Dedifferentiated amniotic fluid mesenchymal stem cell (primary cell): ENCODE results near the gene ADTRP.
A peak's percentile ranks its signal among the peaks of the same experiment; 100 is the strongest.
"Not testable (repeated sequence)": the region's sequence is repeated elsewhere in the genome, so short reads cannot be mapped to it uniquely, and the experiment has no call there.

Experiments
- DNase-seq: peaks from one replicate; pipeline ENCODE4 v3.0.0-alpha.2; 2016; ENCODE audit errors: extremely low spot score

ADTRP gene

GRCh38 chr6:11699576-11699975 is 79.0 kb downstream of the ADTRP start:
- no peak for DNase-seq

DNA sequence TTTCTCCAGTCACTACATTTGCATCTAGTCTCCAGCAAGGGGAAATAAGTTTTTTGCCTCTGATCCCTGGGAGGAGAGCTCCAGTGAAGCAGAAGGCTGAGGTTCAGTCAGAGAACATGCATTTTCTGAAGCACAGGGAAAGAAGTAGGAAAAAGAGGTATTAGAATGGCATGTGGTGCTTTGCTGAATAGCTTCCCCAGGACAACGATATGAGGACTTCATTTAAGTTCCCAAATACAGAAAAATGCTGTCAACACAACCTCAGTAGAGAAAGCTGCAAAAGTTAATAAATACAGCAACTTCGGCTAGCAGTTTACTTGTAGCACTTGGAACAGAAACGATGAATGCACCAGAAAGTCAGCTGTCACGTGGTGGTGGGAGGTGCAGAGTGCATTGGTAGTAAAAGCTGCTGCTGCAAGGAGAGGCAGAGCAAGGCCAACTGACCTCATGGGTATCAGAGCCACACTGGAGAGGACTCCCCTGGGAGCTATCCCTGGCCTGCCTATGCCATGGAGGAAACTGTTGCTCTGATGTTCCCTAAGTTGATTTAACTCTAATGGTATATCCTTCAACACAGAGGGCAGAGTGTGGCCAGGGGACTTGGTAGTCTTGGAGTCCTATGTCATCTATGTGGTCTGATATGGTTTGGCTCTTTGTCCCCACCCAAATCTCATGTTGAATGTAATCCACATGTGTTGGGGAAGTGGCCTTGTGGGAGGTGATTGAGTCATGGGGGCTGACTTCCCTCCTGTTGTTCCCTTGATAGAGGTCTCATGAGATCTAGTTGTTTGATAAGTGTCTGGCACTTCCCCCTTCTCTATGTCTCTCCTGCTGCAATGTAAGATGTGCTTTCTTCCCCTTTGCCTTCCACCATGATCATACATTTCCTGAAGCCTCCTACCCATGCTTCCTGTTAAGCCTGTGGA is 85.9 kb downstream of the ADTRP start:
- no peak for DNase-seq

DNA sequence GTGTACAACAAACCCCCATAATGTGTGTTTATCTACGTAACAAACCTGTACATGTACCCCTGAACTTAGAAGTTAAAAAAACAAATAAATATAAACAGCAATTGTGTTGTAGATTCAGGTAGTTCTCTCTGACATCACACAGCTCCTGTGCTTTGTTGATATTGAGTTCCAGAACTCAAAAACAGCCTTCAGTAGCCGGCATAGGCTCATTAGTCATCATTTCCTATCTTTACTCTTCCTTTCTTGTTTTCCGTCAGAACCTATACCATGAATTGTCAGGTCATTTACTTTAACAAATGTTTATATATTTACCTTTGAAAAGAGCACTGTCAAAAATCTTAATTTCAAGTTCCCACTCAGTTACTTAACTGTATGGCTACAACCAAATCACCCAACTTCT is 88.8 kb downstream of the ADTRP start:
- no peak for DNase-seq

- not testable (repeated sequence) for DNase-seq
Observed at GRCh38 chr6:11689400-11689799, 89.2 kb downstream of the ADTRP start.

DNA sequence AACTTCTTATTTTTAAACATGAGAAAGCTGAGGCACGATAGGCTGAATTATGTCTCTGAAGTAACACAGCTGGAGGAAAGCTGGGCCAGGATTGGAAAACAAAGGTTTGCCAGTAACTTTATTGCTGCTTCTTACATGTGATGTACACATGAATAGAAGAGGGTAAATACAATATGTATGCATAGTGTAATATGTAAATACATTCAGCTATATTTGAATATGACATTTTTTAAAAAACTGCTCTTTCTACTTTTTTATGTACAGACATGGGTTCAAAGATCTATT is 90.2 kb downstream of the ADTRP start:
- no peak for DNase-seq

GRCh38 chr6:11685481-11686093 is 93.0 kb downstream of the ADTRP start:
- peak; percentile 19 for DNase-seq

- DNase-seq: no peak
Observed at GRCh38 chr6:11684901-11685480, 93.6 kb downstream of the ADTRP start.

GRCh38 chr6:11683871-11684270 is 94.7 kb downstream of the ADTRP start:
- no peak for DNase-seq

DNA sequence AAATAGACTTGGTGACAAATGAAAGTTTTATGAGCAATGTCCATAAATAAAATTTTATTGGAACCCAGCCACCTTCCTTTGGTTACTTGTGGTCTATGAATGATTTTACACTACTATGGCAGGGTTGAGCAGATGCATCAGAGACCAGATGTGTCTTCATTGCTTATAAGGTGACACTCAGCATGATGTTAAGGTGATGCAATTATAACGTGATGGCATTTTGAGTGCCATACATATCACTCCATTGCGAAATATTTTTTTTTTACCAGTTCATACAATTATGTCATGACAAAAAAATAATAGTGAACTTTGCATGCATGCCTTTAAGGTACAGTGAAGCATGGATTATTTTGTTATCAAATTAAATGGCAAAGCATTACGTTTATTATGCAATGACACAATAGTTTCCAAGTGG is 96.0 kb downstream of the ADTRP start:
- no peak for DNase-seq

DNA sequence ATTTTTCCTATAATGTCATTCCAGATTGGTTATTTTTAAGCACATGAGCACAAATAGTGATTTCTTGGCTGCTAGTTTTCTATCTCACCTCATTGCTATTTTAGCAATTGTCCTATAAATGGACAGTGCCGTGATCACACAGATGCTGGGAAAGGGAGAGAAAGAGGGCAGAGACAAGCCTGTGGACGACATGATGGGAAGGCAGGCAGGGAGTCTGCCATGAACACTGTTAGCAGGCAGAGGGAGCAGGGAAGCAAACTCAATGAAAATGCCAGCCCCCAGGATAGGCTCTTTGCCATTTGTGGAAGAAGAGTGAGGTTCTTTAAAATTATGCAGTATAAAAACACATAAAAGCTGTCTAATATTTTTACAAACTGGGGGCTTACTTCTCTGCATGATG is 96.8 kb downstream of the ADTRP start:
- no peak for DNase-seq

DNA sequence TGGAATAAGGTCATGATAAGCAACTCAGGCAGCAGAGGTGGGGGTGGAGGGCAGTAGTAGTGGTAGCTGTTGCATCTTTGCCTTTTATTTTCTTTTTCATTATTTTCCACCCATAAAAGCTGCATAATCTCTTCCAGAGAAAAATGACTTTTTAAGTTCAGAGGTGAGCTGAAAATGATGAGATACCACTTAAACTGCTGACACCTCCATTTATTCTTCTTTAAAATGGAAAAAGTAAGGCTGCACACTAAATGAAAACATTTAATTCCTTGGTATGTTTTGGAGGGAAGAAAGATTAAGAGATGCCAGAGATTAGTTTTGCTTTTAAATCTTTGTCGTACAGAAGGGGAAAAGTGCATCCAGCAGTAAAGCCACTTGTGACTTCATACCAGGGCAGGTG is 97.2 kb downstream of the ADTRP start:
- DNase-seq: no peak

DNA sequence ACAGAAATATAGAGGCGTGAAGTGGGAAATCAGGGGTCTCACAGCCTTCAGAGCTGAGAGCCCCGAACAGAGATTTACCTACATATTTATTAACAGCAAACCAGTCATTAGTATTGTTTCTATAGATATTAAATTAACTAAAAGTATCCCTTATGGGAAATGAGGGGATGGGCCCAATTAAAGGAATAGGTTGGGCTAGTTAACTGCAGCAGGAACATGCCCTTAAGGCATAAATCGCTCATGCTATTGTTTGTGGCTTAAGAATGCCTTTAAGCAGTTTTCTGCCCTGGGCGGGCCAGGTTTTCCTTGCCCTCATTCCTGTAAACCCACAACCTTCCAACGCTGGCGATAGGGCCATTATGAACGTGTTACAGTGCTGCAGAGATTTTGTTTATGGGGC is 98.1 kb downstream of the ADTRP start:
- not testable (repeated sequence) for DNase-seq

DNA sequence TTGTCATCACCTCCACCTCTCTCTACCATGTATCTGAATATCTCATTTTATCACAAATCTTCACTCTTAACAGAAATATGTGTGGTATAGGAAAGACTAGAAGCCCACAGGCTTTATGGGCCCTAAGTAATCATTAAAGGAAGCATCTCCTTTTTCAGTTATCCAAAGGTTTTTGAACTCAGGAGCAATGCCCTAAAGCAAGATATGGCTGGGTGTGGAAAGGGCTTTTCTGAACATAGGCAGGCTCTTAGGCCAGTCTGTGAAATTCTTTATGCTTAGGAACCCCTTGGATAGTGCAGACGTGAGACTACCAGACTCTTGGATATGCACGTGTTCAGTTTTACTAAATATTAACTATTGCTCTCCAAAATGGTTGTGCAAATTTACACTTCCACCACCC is 99.5 kb downstream of the ADTRP start:
- no peak for DNase-seq

DNA sequence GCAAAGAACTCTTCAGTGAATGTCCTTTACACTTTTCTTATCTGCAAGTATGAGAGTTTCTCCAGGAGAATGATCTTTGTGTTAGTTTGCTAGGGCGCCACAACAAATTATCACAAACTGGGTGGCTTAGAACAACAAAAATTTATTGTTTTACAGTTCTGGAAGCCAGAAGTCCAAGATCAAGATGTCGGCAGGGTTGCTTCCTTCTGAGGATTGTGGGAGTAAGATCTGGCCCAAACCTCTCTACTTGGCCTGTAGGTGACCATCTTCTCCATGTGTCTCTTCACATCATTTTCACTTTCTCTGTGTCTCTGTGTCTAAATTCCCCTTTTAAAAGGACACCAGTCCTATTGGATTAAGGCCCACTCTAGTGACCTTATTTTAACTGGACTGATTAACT is 103.0 kb downstream of the ADTRP start:
- DNase-seq: no peak

DNA sequence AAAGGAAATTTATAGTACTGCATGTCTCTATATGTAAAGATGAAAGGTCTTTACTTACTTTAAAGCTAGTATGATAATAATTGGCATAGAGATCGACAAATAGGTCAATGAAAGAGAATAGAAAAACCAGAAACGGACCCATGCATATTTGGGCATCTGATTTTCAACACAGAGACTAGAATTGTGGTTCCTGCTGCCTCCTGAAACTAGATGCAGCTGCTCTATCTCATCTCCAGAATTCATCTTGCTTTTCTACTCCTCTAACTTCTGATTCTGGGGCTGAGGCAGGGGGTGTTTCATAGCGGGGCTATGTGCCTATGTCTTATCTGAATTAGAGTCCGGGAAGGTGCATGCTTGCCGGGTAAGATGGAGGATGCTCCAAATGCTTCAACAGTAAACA is 105.9 kb downstream of the ADTRP start:
- DNase-seq: no peak

DNA sequence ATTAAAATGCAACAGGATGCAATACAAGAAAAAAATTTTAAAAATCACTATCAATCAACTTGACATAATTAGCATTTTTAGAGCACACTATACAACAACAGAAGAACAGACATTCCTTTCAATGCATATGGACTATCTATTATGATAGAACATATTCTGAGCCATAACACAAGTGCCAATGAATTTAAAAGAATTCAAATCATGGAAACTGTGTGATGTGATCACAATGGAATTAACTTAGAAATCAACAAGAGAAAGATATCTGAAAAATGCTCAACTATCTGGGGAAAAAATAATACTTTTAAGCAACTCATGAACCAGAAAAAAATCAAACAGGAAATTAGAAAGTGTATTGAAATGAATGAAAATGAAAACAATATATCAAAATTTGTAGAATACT is 106.3 kb downstream of the ADTRP start:
- peak; percentile 28 for DNase-seq

- no peak for DNase-seq
Observed at GRCh38 chr6:11669696-11670095, 108.9 kb downstream of the ADTRP start.

DNA sequence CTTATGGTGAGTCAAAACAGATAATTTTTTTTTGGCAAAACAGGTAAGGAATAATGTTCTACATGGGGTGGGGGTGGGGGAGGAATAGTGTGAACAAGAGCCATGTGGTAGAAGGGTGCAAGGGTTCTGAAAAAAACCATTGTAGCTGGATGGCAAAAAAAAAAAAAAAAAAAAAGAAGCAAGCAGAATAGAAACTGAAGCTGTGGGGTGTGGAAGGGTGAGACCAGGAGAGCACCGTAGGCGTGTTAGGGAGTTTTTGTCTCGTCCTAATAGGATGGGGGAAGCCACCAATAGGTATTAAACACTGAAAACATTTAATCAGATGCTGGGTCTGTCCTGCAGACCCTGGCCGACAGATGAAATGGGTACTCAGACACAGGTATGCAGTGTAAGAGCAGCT is 110.1 kb downstream of the ADTRP start:
- no peak for DNase-seq

GRCh38 chr6:11667876-11668275 is 110.7 kb downstream of the ADTRP start:
- DNase-seq: no peak

DNA sequence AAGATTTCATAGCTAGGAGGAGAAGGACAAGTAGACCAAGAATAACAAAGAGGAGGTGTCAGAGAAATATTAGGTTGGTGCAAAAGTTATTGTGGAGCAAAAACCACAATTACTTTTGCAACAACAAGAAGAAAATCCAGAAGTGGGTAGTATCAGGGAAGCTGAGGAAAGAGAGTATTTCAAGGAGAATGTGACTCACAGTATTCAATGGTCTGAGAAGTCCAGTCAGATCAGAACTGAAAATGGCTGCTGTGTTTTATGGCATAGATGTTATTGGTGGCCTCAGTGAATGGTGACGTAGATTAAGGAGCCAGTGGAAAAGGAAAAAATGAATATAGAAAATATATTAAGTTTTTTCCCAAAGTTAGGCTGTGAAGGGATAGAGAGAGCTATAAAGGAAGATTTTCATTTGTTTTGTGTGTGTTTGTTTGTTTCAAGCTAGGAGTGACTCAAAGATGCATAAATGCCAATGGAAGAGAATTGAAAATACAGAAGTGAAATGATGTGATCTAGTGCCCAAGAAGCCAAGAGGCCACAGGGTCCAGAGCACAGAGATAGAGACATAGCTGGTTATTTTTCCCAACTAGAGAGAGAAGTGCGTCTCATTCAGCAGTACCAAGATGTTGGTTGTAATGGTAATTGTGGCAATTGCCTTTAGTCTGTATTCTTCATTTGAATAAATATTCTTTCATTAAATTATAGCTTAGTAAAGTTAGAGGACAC is 112.8 kb downstream of the ADTRP start:
- DNase-seq: no peak
